Mesenteric fat pad (tissue), 1 donor: ENCODE data around the gene STOML1. TPM values are rescaled to one million over a fixed set of nuclear protein-coding genes. Genes with fewer than 3 reads are reported as not detected.
"Not testable (repeated sequence)": the region's sequence is repeated elsewhere in the genome, so short reads cannot be mapped to it uniquely, and the experiment has no call there.

Source experiments
- DNase-seq: peaks from one replicate; pipeline ENCODE4 v3.0.0-alpha.2; 2020; ENCODE audit warnings: low spot score
- total RNA-seq: library from RNA; stranded (reverse); fragmentation: NEBNext Ultra II Directional; extraction: Animal tissue kit (Norgen Biotek cat#: 25700); gene quantifications from one replicate; pipeline ENCODE4 v1.2.1, GENCODE V29; 2021
- donor health status: DM: yes; HTN: yes; CAD: no.

Gene STOML1
- total RNA-seq, 1 donor from 2014 or later: 18.6 TPM

- no peak for DNase-seq
These were observed 3.6 kb downstream of the STOML1 start for GRCh38 chr15:73988445-73988969.

- DNase-seq: no peak
These were observed 4.2 kb downstream of the STOML1 start for GRCh38 chr15:73987681-73988444.

- no peak for DNase-seq
These were observed 4.8 kb downstream of the STOML1 start for GRCh38 chr15:73987250-73987649.

GRCh38 chr15:73986776-73987056 is 5.4 kb downstream of the STOML1 start:
- DNase-seq: no peak

- DNase-seq: no peak
These were observed 5.9 kb downstream of the STOML1 start for GRCh38 chr15:73986055-73986775.

- DNase-seq: no peak
These were observed 6.8 kb downstream of the STOML1 start for GRCh38 chr15:73985101-73985873.

GRCh38 chr15:73984208-73984979 is 7.7 kb downstream of the STOML1 start:
- DNase-seq: no peak

- DNase-seq: no peak
These were observed 8.3 kb downstream of the STOML1 start for GRCh38 chr15:73983773-73984172.

GRCh38 chr15:73983211-73983727 is 8.8 kb downstream of the STOML1 start:
- no peak for DNase-seq

- peak; percentile 95 for DNase-seq
These were observed 9.7 kb downstream of the STOML1 start for GRCh38 chr15:73982222-73982962.

- DNase-seq: no peak
These were observed 10.3 kb downstream of the STOML1 start for GRCh38 chr15:73981761-73982221.

GRCh38 chr15:73979636-73980035 is 12.5 kb downstream of the STOML1 start:
- no peak for DNase-seq

GRCh38 chr15:73978896-73979295 is 13.2 kb downstream of the STOML1 start:
- DNase-seq: no peak

- not testable (repeated sequence) for DNase-seq
These were observed 16.5 kb downstream of the STOML1 start for GRCh38 chr15:73975440-73976125.

- DNase-seq: peak; percentile 55
These were observed 18.4 kb downstream of the STOML1 start for GRCh38 chr15:73973683-73974200.

GRCh38 chr15:73972984-73973682 is 19.0 kb downstream of the STOML1 start:
- DNase-seq: peak; percentile 93

GRCh38 chr15:73969151-73969759 is 22.8 kb downstream of the STOML1 start:
- peak; percentile 11 for DNase-seq

- no peak for DNase-seq
These were observed 23.6 kb downstream of the STOML1 start for GRCh38 chr15:73968461-73968860.
